Erythroblast (primary cell): ENCODE measurements around the gene RNF34.

ENCODE experiments used
- DNase-seq, 2 experiments: peaks; one replicate each; lab custom pipeline; 2025; lab: John Stamatoyannopoulos, UW
- GATA1 ChIP-seq: IDR thresholded peaks from 2 replicates; pipeline ENCODE4 v1.6.1; 2011; ENCODE audit warnings: low read depth, mild to moderate bottlenecking, control low read depth, low read length, moderate library complexity
- POLR2A ChIP-seq: IDR thresholded peaks from 2 replicates; pipeline ENCODE4 v1.6.1; 2011; ENCODE audit warnings: mild to moderate bottlenecking, low read length

The RNF34 gene

DNA sequence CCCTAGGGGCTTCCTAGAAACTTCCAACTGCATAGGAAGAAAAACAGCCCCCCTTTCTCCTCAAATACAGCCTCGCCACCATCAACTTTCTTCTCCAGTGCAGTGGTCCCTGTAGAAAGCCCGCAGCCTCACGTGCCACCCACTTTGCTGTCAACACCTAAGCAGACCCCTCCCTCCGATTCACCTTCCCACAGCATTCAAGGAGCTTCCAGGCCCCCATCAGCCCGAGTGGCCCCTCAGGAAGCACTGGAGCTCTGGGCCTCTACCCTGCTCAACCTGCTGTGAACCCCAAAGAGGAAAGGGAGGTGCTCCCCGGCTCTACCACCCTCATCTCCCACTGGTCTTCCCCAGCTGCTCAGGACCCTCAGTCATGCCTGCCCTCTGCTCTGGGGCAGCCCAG, 55.0 kb downstream of the RNF34 start:
- no peak for DNase-seq
- no peak for TF ChIP-seq GATA1
- no peak for TF ChIP-seq POLR2A

DNA sequence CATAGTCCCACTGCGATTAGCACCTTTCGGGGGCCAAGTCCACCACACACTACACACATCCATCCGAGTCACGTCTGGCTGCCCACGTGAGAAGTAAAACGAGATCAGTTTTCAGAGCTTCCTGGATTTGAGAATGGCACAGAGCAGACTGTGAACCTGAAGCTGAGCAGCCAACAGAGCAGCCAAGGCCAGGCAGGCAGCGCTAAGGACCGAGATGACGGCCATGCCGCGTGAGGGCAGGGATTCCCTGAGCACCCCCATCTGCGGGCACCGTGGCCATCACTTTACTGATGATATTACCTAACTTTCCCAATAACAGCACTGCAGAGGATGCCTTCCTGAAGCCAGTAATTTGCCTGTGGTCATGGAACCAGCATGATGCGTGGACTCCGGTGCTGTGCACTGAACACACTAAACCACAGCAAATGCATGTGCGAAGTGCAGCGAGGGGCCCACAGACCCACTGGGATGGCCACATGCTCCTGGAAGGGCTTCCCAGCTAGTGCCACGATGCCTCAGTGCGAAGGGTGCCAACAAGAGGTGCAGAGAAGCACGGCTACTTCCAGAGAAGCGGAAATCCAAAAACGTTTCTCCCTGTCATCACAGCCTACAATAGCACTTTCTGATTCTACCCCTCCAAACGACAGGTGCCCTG, 56.0 kb downstream of the RNF34 start:
- DNase-seq = no peak
- TF ChIP-seq POLR2A = no peak
- TF ChIP-seq GATA1 = no peak

DNA sequence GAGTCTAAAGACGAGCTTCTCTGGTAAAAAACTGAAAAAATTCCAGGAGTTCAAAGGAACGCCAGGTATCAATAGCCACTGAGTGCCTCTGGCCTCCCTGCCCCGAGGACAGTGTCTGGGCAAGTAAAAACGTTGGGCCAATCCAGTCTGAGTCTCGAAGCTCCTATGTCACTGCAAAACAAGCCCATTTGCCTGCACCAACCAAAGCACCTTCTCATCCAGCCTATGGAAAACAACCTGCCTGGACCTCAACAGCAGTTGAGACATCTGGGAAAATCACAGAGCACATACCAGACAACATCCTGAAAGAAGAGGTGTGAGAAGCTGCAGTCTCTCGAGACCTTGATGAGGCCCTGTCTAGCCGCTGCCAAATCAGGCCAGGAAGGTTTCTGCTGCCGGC, 56.6 kb downstream of the RNF34 start:
- TF ChIP-seq GATA1 (no peak), POLR2A (no peak)
- no peak for DNase-seq

DNA sequence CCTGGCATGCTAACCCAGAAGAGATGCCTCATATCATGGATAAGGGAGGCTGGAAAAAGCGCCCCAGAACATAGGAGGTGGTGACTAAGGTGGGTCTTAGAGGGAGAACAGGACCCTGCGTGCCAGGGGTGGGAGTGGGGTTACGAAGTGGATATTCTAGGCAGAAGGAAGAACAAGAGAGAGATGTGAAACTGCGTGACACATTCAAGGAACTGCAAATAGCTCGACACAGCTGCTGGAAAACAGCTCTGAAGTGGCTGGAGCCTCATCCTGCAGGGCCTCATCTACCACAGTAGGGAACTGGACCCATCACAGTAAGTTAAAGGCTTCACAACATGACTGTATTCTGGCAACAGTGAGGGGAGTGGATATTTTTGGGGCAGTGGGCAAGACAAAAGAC, 61.1 kb downstream of the RNF34 start:
- no peak for DNase-seq
- TF ChIP-seq GATA1 = no peak
- no peak for TF ChIP-seq POLR2A

DNA sequence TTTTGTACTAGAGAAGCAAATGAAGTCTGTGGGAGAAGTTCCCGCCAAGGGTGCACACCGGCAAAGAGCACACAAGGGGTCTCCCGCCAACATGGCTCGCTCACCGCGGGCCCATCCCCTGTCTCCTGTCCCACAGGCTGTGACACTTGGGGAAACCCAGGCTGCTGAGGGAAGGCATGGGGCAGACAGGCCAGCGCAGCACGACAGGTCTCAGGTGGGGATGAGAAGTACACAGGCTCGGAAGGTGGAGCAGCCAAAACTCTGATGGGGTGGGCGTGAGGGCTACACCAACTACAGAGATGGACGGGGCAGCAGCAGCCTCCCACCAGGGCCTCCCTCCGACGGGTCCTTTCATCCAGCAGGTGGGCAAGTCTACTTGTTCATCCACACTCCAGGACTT, 64.4 kb downstream of the RNF34 start:
- no peak for DNase-seq
- no peak for TF ChIP-seq GATA1
- TF ChIP-seq POLR2A = no peak

DNA sequence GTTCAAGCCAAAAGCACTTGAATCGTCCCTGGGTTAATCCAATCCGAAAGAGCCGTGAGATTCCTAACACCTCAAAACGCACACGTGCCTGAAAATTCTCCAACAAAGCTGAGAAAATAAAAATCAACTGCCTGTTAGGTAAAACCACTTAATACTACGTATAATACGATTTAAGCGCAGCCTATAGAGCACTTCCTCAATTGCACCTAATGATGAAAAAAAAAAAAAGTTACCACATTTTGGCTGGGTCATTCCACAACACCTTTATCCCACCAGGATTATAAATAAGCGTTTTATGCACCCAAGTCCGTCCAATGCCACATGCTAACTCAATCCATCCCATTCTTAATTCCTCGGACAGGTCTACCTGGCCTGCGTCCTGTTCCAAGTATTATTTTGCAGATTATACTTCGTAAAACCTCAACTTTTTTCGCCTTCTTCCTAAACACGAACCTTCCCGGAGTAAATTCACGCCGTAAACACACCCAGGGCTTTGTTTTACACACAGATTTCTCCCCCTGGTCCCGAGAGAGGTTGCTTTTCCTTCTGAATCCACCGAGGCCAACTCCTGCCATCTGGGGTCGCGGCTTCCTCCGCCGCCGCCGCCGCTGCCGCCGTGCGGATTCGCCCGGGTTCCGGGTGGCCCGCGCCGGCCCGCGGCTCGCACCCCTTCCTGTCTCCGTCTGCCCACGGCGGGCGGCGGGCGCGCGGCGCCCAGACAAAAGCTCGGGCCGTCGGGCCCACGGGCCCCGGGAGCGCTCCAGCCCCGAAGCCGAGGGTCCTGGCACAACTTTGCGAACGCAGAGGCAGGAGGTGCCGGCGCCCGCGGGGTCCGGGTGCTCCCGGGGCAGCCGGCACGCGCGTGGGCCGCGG, 66.2 kb downstream of the RNF34 start:
- peak; percentile 43 to 49 for DNase-seq
- TF ChIP-seq POLR2A (no peak), GATA1 (no peak)

DNA sequence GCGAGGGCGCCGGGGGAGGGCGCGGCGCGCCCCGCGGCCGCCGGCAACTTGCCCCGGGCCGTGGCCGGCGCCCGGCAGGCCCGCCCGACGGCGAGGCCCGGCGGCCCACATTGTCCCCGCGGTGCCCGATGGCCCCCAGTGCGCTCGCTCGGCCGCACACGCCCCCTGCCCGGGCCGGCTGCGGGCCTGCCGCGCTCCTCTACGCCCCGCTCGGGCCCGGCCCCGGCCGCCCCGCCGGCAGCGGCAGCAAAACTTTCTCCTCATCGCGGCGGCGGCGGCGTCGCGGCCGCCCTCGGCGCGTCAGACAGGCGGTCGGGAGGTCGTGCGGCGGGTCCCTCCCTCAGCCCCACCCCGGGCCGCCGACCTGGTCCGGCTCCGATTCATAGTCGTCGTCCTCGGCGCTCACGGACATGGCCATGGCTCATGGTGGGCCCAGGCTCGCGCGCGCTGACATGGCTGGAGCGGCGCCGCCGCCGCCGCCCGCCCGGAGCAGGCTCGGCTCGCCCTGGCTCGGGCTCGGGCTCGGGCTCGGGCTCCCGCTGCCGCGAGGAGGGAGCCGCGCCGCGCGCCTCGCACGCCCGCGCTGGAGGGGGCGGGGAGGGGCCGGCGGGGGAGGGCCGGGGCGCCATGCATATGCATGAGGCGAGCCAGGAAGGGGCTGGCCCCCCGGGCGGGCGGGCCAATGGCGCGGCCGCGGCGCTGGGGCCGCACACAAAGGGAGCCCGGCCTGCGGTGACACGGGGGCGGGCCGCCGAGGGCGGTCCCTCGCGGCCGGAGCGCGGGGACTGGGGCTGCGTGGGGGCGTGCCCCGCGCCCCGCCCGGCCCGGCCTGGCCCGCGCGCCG, 67.1 kb downstream of the RNF34 start:
- no peak for TF ChIP-seq GATA1
- TF ChIP-seq POLR2A = peak; percentile 29
- DNase-seq = peak; percentile 92 to 94

DNA sequence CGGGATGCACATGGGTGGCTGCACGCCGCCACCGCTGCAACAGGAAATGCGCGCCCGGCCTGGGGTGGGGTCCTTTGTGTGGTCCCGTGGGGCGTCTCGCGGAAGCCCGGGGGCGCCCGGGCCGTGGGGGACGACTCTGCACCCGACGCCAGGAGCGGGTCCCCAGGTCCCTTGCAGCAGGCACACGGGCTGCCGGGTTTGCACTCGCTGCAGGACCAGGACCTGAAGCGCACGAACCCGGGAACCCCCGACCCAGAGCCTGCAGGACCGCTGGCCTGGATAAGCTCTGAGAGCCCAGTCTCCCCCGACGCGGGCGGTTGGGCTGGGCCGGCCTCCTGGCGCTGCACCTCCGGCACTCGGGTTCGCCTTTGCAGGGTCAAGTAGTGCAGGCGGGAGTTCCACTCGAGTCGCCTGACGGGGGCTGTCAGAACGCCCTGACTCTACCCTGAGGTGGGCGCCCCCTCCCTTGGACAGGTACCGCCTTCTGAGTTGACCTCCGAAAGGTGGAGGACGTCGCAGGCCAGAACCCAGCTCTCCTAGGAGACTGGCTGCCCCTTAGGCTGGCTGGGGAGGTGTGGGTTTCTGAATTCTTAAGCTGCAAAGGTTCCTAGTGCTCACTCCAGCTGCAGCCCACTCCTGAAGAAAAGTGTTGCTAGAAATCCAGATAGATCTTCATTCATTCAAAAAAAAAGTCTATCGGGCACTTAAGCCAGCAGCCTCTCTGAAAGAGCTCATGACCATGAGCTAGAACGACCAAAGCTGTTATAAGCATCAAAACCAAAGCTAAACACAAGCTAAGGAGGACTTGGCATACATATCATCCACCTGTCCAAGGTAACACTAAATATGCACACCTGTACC, 68.0 kb downstream of the RNF34 start:
- DNase-seq = peak in 1 of 2 experiments; percentile 64
- TF ChIP-seq GATA1 (no peak), POLR2A (no peak)

DNA sequence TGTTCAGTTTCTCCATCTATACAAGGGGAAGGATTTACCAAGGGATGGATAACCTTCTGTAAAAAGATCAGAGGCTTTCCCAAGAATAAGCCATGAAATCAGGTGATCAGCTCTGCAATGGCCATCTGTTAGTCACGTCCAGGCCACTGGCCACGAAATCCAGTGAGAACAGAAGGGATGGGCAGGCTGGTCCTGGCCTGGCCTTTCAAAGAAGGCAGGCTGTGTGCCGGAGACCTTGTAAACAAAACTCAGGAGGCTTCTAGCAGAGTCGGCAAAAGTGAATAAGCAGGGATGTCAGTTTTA, 68.5 kb downstream of the RNF34 start:
- TF ChIP-seq GATA1 = no peak
- no peak for TF ChIP-seq POLR2A
- DNase-seq = no peak

DNA sequence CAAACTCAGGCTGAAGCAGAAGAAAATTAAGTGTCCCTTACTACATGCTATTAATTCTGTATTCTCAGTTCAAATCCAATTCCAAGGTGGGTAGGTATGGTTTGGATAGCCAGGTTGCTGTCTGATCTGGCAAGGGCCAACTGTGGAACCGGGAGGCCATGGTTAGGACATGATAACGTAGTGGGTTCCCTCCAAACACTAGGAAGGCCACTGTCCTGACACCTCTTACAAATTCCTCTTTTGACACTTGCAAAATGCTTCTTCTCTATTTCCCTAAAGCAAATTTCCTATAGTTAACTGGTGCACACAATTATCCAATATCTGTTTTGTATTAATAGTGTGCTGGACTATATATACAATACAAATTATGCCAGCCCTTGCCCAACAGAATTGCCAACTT, 70.8 kb downstream of the RNF34 start:
- no peak for DNase-seq
- TF ChIP-seq POLR2A = no peak
- TF ChIP-seq GATA1 = no peak

DNA sequence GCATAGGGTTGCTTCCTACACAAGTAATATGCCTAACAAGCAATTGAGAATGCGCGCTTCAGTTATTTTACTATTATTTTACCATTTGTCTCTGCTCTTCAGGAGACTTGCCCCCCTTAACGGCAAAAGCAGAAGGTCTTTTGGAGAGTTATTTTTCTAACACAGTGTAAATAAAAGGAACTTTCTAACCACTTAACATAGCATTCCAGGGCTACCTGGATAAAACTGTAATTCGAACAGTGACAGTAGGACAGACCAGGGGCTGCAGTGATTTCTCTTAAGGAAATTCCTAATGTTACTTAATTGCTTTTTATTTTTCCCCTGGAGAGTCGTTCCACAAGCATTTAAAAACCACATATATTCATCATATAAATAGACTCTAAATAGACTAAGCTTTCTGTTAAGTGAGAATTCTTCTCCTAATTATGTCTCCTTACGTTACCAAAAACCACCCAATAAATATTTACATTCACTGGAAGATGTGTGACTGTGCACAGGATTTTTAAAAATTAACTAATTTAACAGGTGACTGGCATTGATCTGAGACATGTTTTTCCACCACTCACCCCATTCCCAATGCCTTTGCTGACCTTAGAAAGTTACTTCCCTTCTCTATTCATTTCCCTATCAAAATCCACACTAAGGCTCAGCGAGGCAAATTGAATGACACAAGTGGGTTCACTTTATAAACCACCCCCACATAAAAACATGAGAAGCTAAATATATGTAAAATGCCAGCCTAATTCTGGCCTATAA, 72.4 kb downstream of the RNF34 start:
- no peak for DNase-seq
- TF ChIP-seq POLR2A (no peak), GATA1 (no peak)
